Testis (tissue), 3 donors: ENCODE results near the gene FURIN. TPM values are rescaled to one million over a fixed set of nuclear protein-coding genes. Genes with fewer than 3 reads are reported as not detected.

Experiments used
- DNase-seq: peaks from one replicate; pipeline ENCODE4 v3.0.0-alpha.2; 2019
- H3K27ac ChIP-seq, 2 donors: fragments of 200-600 bp; sonication (generic); one replicate each; pipeline ENCODE4 v1.5.1; 2019
- H3K27me3 ChIP-seq: fragments of 200-600 bp; sonication (generic); one replicate; pipeline ENCODE4 v1.5.1; 2019
- H3K36me3 ChIP-seq: fragments of 200-600 bp; sonication (generic); one replicate; pipeline ENCODE4 v1.5.1; 2017; ENCODE audit warnings: low read depth; ENCODE audit errors: missing control alignments
- H3K4me1 ChIP-seq: fragments of 200-600 bp; sonication (generic); one replicate; pipeline ENCODE4 v1.5.1; 2019
- H3K4me3 ChIP-seq, 2 donors: fragments of 200-600 bp; sonication (generic); one replicate each; pipeline ENCODE4 v1.5.1; 2017 to 2019
- H3K9me3 ChIP-seq: fragments of 200-600 bp; sonication (generic); one replicate; pipeline ENCODE4 v1.5.1; 2017
- POLR2A ChIP-seq: fragments of 450-650 bp; IDR thresholded peaks from one replicate; pipeline ENCODE4 v1.6.1; 2017; ENCODE audit warnings: antibody characterized with exemption, mild to moderate bottlenecking, moderate library complexity
- WGBS, 2 donors: methylation state at CpG; one replicate each; pipeline ENCODE4 v1.1.5; 2018; 5-methylcytosine and 5-hydroxymethylcytosine counted together
- intact Hi-C: fragments of 100-400 bp; cut with DNase I; formaldehyde crosslinking; loops from one replicate; pipeline ENCODE4 v1.15.1; 2023; ENCODE audit warnings: low total_unique reads
- polyA plus RNA-seq: library from polyadenylated mRNA; stranded (reverse); fragments of 350-450 nt; fragmentation: Illumina TruSeq; extraction: RNeasy Lipid Tissue Mini Kit (QIAGEN cat#74804); gene quantifications from one replicate; pipeline ENCODE4 v1.2.3, GENCODE V29; 2014; ENCODE audit warnings: low read depth, low replicate concordance; ENCODE audit not compliant: insufficient read depth
- total RNA-seq, 2 donors: library from RNA; depleted of rRNA; stranded (reverse); fragments of >200 nt; gene quantifications; one replicate each; pipeline ENCODE4 v1.2.3, GENCODE V29; 2016
- TF ChIP-seq, protein P1 (sequence below), 3 experiments: fragments of 450-650 bp in 2 of 3; fragments of 200-600 bp in 1 of 3; sonication (generic) in 1 of 3; IDR thresholded peaks; one replicate each; pipeline ENCODE4 v1.5.1; 2016 to 2019; ENCODE audit warnings: antibody characterized with exemption in 3 of 3, mild to moderate bottlenecking in 2 of 3, moderate library complexity in 1 of 3

FURIN gene
- total and polyA plus RNA-seq, 3 donors from 2014 or later = 21.5 to 32.1 (median 23.1) TPM

DNA sequence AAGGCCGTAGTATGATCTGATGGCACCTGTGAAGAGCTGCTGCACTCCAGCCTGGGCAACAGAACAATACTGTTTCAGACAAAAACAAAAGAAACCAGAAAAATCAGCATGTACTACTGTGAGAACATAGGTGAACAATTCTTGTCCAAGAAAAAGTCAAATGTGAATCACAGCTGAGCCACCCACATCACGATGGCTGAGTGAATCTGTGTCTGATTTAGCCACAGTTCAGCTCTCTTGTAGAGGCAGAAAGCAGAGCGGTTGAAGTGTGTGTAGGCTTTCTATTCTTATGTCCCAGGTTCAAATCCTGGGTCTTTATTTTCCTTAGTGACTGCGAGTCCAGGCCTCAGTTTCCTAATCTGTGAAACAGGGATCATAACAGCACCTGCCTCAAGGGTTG is 4.4 kb upstream of the FURIN start:
- Histone ChIP-seq H3K36me3 (no peaks in the 10 kb centered on the region), H3K27ac (no peak overlapping the region), H3K9me3 (no peaks in the 10 kb centered on the region), H3K4me1 (peaks cover under 1% of the 10 kb centered on the region), H3K27me3 (no peaks in the 10 kb centered on the region), H3K4me3 (no peak overlapping the region)
- no peak for DNase-seq
- 87 to 91% methylated on average over 4 of the region's 4 CpGs for WGBS, 2 donors
- intact Hi-C loops = no loop called here
- TF ChIP-seq POLR2A = no peak
- TF ChIP-seq, protein P1, sequence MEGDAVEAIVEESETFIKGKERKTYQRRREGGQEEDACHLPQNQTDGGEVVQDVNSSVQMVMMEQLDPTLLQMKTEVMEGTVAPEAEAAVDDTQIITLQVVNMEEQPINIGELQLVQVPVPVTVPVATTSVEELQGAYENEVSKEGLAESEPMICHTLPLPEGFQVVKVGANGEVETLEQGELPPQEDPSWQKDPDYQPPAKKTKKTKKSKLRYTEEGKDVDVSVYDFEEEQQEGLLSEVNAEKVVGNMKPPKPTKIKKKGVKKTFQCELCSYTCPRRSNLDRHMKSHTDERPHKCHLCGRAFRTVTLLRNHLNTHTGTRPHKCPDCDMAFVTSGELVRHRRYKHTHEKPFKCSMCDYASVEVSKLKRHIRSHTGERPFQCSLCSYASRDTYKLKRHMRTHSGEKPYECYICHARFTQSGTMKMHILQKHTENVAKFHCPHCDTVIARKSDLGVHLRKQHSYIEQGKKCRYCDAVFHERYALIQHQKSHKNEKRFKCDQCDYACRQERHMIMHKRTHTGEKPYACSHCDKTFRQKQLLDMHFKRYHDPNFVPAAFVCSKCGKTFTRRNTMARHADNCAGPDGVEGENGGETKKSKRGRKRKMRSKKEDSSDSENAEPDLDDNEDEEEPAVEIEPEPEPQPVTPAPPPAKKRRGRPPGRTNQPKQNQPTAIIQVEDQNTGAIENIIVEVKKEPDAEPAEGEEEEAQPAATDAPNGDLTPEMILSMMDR (IDR thresholded peaks at IDR 0.05) = no peak

DNA sequence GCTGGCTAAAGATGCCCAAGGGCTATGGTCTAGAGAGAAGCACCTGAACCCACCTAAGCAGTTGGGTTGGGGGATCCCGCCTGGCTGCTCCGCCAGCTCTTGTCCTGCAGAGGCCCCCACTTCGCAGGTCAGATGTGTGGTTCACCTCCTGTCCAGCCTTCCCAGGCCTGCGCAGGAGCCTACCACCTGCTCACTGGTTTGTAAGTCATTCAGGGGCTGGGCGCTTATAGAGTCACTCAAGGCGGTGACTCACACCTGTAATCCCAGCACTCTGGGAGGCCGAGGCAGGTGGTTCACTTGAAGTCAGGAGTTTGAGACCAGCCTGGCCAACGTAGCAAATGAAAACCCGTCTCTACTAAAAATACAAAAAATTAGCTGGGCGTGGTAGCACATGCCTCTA is 3.9 kb upstream of the FURIN start:
- 80 to 96% methylated on average over 5 to 10 of the region's 10 CpGs for whole genome bisulfite sequencing, 2 donors
- no peaks in the 10 kb centered on the region for H3K27me3 ChIP-seq
- H3K4me3 ChIP-seq = no peak overlapping the region
- intact Hi-C loops = no loop called here
- H3K9me3 ChIP-seq = no peaks in the 10 kb centered on the region
- DNase-seq = no peak
- peaks cover 5% of the 10 kb centered on the region for H3K4me1 ChIP-seq
- no peaks in the 10 kb centered on the region for H3K36me3 ChIP-seq
- H3K27ac ChIP-seq = no peak overlapping the region
- TF ChIP-seq, protein P1 (IDR thresholded peaks at IDR 0.05) = no peak
- TF ChIP-seq POLR2A = no peak

DNA sequence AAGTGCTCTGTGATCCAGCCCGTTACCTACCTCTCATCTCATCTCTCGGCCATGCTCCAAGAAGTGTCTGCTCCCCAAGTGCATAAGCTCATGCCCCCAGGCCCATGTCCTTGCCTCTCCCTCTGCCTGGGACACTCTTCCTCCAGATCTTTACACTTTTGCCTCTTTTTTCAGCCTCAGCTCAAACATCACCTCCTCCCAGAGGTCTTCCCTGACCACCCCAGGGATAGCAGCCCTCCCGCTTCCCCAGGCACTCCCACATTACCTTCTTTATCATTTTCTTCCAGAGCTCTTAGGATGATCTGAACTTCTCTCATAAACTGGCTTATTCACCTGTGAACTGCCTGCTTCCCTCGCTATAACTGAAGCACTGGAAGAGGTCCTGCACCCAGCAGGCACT is 2.7 kb upstream of the FURIN start:
- Histone ChIP-seq H3K4me3 (no peak overlapping the region), H3K27me3 (no peaks in the 10 kb centered on the region), H3K36me3 (no peaks in the 10 kb centered on the region), H3K4me1 (peaks cover 15% of the 10 kb centered on the region), H3K27ac (no peak overlapping the region), H3K9me3 (no peaks in the 10 kb centered on the region)
- WGBS, 2 donors = 86 to 91% methylated on average over 4 of the region's 4 CpGs
- TF ChIP-seq, protein P1 (IDR thresholded peaks at IDR 0.05) = no peak
- intact Hi-C loops = no loop called here
- DNase-seq = no peak

DNA sequence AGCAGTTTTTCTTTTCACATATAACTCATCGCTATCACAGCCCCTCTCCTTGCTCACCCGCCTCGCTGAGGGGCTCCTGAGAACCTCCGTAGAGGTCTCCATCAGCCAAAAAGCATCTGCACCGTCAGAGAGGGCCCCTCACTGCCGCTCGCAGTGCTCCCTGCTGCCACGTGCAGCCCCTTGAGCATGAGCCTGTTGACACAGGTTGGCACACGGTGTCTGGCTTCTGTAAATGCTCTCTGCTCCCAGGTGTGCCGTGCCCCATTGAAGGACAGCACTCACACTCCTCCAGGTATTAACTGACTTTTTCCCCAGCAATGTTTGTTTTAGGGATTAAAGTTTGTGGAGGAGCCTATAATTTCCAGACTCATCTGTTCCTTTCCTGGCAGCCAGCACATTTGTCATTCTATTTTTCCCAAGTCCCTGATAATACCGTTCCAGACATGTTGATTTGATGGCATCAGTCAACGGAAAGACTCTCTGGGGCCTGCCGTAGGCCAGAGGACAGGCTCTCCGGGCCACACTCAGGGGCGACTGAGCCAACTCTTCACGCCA is 2.1 kb upstream of the FURIN start:
- Histone ChIP-seq H3K9me3 (no peaks in the 10 kb centered on the region), H3K4me3 (no peak overlapping the region), H3K27me3 (no peaks in the 10 kb centered on the region), H3K27ac (no peak overlapping the region), H3K36me3 (no peaks in the 10 kb centered on the region), H3K4me1 (peaks cover 18% of the 10 kb centered on the region)
- DNase-seq = no peak
- TF ChIP-seq POLR2A = no peak
- TF ChIP-seq, protein P1 (IDR thresholded peaks at IDR 0.05) = no peak
- 54 to 61% methylated on average over 15 to 16 of the region's 16 CpGs for WGBS, 2 donors
- intact Hi-C loops = no loop called here

DNA sequence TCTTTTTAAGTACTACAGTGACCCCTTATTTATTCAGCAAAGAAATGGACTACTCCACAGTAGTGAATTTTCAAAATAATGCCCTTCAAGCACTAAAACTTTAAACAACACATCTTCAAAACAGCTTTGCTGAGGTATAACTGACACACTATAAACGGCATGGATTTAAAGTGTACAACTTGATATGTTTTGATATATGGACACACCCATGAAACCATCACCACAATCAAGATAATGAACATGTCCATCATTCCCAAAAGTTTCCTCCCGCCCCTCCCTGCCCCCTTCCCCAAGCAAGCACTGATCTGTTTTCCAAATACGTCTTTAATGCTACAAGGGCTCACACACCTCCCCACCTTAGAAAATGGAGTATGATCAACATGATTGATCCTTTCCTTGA is 1.6 kb upstream of the FURIN start:
- intact Hi-C loops = no loop called here
- Histone ChIP-seq H3K9me3 (no peaks in the 10 kb centered on the region), H3K27me3 (no peaks in the 10 kb centered on the region), H3K4me1 (peaks cover 18% of the 10 kb centered on the region), H3K4me3 (no peak overlapping the region), H3K36me3 (no peaks in the 10 kb centered on the region), H3K27ac (no peak overlapping the region)
- WGBS, 2 donors = 80 to 84% methylated on average over 3 of the region's 3 CpGs
- DNase-seq = no peak
- no peak for TF ChIP-seq POLR2A
- TF ChIP-seq, protein P1 (IDR thresholded peaks at IDR 0.05) = no peak
